Stimulated activated CD4-positive, alpha-beta T cell treated with anti-CD3 and anti-CD28 coated beads, Interleukin-1b, Interleukin-23, amount 100 ng/mL, for 4 hours (primary cell): ENCODE data around the gene CLCN1.
"Not testable (repeated sequence)": the region's sequence is repeated elsewhere in the genome, so short reads cannot be mapped to it uniquely, and the experiment has no call there.

ENCODE experiments used
- DNase-seq, 2 donors: peaks; one replicate each; pipeline ENCODE4 v3.0.0-alpha.2; 2020; ENCODE audit warnings: low read depth in 2 of 2

The CLCN1 gene

GRCh38 chr7:143315776-143316175 lies at the start of gene CLCN1:
Gene CLCN1, plus strand, starts transcription at chr7:143316111. Its CDS starts 102 bp downstream, at chr7:143316213.
- DNase-seq = no peak

GRCh38 chr7:143269251-143269650 lies 46.7 kb upstream of the CLCN1 start:
- no peak for DNase-seq

GRCh38 chr7:143271240-143271639 lies 44.7 kb upstream of the CLCN1 start:
- no peak for DNase-seq

GRCh38 chr7:143272871-143273270 lies 43.0 kb upstream of the CLCN1 start:
- no peak for DNase-seq

GRCh38 chr7:143279186-143280098 lies 36.5 kb upstream of the CLCN1 start:
- DNase-seq = no peak

- no peak for DNase-seq
These were observed 35.8 kb upstream of the CLCN1 start for GRCh38 chr7:143280160-143280559.

GRCh38 chr7:143280566-143280965 lies 35.3 kb upstream of the CLCN1 start:
- DNase-seq = no peak

GRCh38 chr7:143281529-143281928 lies 34.4 kb upstream of the CLCN1 start:
- DNase-seq = no peak

GRCh38 chr7:143282124-143282523 lies 33.8 kb upstream of the CLCN1 start:
- DNase-seq = no peak

GRCh38 chr7:143283381-143283780 lies 32.5 kb upstream of the CLCN1 start:
- no peak for DNase-seq

GRCh38 chr7:143284591-143285469 lies 31.1 kb upstream of the CLCN1 start, which contains the start of gene TMEM139:
Gene TMEM139, plus strand, starts transcription at chr7:143284958. Its CDS starts 1,000 bp downstream, at chr7:143285958.
- DNase-seq = no peak

GRCh38 chr7:143285470-143285778 lies 30.5 kb upstream of the CLCN1 start:
- DNase-seq = no peak

GRCh38 chr7:143285806-143286521 lies 29.9 kb upstream of the CLCN1 start:
- DNase-seq = no peak

- DNase-seq = no peak
These were observed 29.4 kb upstream of the CLCN1 start for GRCh38 chr7:143286522-143286890.

GRCh38 chr7:143287339-143287934 lies 28.5 kb upstream of the CLCN1 start:
- DNase-seq = no peak

GRCh38 chr7:143287935-143288826 lies 27.7 kb upstream of the CLCN1 start, which contains the start of gene CASP2:
Gene CASP2, plus strand, starts transcription at chr7:143288351. Its CDS starts 105 bp downstream, at chr7:143288456.
- peak; percentile 98 for DNase-seq

- DNase-seq = no peak
These were observed 27.1 kb upstream of the CLCN1 start for GRCh38 chr7:143288836-143289235.

- DNase-seq = no peak
These were observed 26.5 kb upstream of the CLCN1 start for GRCh38 chr7:143289421-143289820.

GRCh38 chr7:143289888-143290287 lies 26.0 kb upstream of the CLCN1 start:
- DNase-seq = not testable (repeated sequence)

- DNase-seq = no peak
These were observed 25.6 kb upstream of the CLCN1 start for GRCh38 chr7:143290293-143290692.
